Measurements from ENCODE around the gene CPXM2. TPM values are rescaled to one million over a fixed set of nuclear protein-coding genes. Genes with fewer than 3 reads are reported as not detected.

CPXM2 gene
- total RNA-seq, 2 donors from 2014 or later: not detected

GRCh38 chr10:123878666-123879303 is 12.8 kb downstream of the CPXM2 start:
- DNase-seq (ENCODE audit: low spot score): no peak
- Mint-ChIP-seq H3K4me1 (ENCODE audit: low read depth in 2 of 2) (peaks cover 0 to 6% of the 10 kb centered on the region in 2 donors), H3K36me3 (no peaks in the 10 kb centered on the region), H3K4me3 (no peak overlapping the region), H3K9me3 (no peaks in the 10 kb centered on the region), H3K27me3 (peaks cover 4 to 7% of the 10 kb centered on the region in 2 donors), H3K27ac (no peak overlapping the region)
- no peak for ATAC-seq

GRCh38 chr10:123870260-123870659 is 21.3 kb downstream of the CPXM2 start:
- Mint-ChIP-seq H3K27me3 (peaks cover 17 to 26% of the 10 kb centered on the region in 2 donors), H3K4me3 (no peak overlapping the region), H3K4me1 (ENCODE audit: low read depth in 2 of 2) (peaks cover 0 to 12% of the 10 kb centered on the region in 2 donors), H3K27ac (no peak overlapping the region), H3K9me3 (no peaks in the 10 kb centered on the region), H3K36me3 (peaks cover 6% of the 10 kb centered on the region)
- DNase-seq (ENCODE audit: low spot score) (no peak), ATAC-seq (no peak)

GRCh38 chr10:123869020-123869414 is 22.6 kb downstream of the CPXM2 start:
- Mint-ChIP-seq H3K9me3 (no peaks in the 10 kb centered on the region), H3K27ac (no peak overlapping the region), H3K36me3 (peaks cover 6% of the 10 kb centered on the region), H3K4me3 (no peak overlapping the region), H3K27me3 (peaks cover 17 to 26% of the 10 kb centered on the region in 2 donors), H3K4me1 (ENCODE audit: low read depth in 2 of 2) (peaks cover 0 to 5% of the 10 kb centered on the region in 2 donors)
- DNase-seq (ENCODE audit: low spot score): no peak
- no peak for ATAC-seq

- ATAC-seq: no peak
- H3K36me3 Mint-ChIP-seq: peaks cover 6% of the 10 kb centered on the region
- no peaks in the 10 kb centered on the region for H3K9me3 Mint-ChIP-seq
- H3K4me3 Mint-ChIP-seq: no peak overlapping the region
- no peak for DNase-seq (ENCODE audit: low spot score)
- H3K27ac Mint-ChIP-seq: no peak overlapping the region
- peaks cover 0 to 5% of the 10 kb centered on the region in 2 donors for H3K4me1 Mint-ChIP-seq (ENCODE audit: low read depth in 2 of 2)
- peaks cover 17 to 26% of the 10 kb centered on the region in 2 donors for H3K27me3 Mint-ChIP-seq
These were observed 23.3 kb downstream of the CPXM2 start for GRCh38 chr10:123868038-123869019.

GRCh38 chr10:123865880-123866279 is 25.7 kb downstream of the CPXM2 start:
- no peak for ATAC-seq
- H3K27me3 Mint-ChIP-seq: peaks cover 17 to 23% of the 10 kb centered on the region in 2 donors
- H3K9me3 Mint-ChIP-seq: no peaks in the 10 kb centered on the region

GRCh38 chr10:123865350-123865749 is 26.3 kb downstream of the CPXM2 start:
- DNase-seq (ENCODE audit: low spot score) (no peak), ATAC-seq (no peak)
- no peaks in the 10 kb centered on the region for H3K9me3 Mint-ChIP-seq
- H3K36me3 Mint-ChIP-seq: no peaks in the 10 kb centered on the region
- H3K4me1 Mint-ChIP-seq (ENCODE audit: low read depth in 2 of 2): peaks cover 0 to 3% of the 10 kb centered on the region in 2 donors
- H3K27me3 Mint-ChIP-seq: peaks cover 16 to 20% of the 10 kb centered on the region in 2 donors
- H3K4me3 Mint-ChIP-seq: no peak overlapping the region
- no peak overlapping the region for H3K27ac Mint-ChIP-seq

More at GRCh38 chr10:123865880-123866279, 25.7 kb downstream of the CPXM2 start:
- Mint-ChIP-seq H3K4me3 (no peak overlapping the region), H3K27ac (no peak overlapping the region), H3K36me3 (no peaks in the 10 kb centered on the region), H3K4me1 (ENCODE audit: low read depth in 2 of 2) (peaks cover 0 to 3% of the 10 kb centered on the region in 2 donors)
- DNase-seq (ENCODE audit: low spot score): no peak

GRCh38 chr10:123864923-123865322 is 26.7 kb downstream of the CPXM2 start:
- DNase-seq (ENCODE audit: low spot score) (no peak), ATAC-seq (no peak)
- Mint-ChIP-seq H3K27ac (no peak overlapping the region), H3K4me3 (no peak overlapping the region), H3K4me1 (ENCODE audit: low read depth in 2 of 2) (peaks cover 0 to 3% of the 10 kb centered on the region in 2 donors), H3K36me3 (no peaks in the 10 kb centered on the region), H3K9me3 (no peaks in the 10 kb centered on the region), H3K27me3 (peaks cover 16 to 19% of the 10 kb centered on the region in 2 donors)

- H3K4me1 Mint-ChIP-seq (ENCODE audit: low read depth in 2 of 2): peaks cover 0 to 3% of the 10 kb centered on the region in 2 donors
- peaks cover 16 to 19% of the 10 kb centered on the region in 2 donors for H3K27me3 Mint-ChIP-seq
- no peak overlapping the region for H3K27ac Mint-ChIP-seq
- ATAC-seq (no peak), DNase-seq (ENCODE audit: low spot score) (no peak)
- no peaks in the 10 kb centered on the region for H3K9me3 Mint-ChIP-seq
- H3K4me3 Mint-ChIP-seq: no peak overlapping the region
- no peaks in the 10 kb centered on the region for H3K36me3 Mint-ChIP-seq
These were observed 27.7 kb downstream of the CPXM2 start for GRCh38 chr10:123863721-123864482.

- DNase-seq (ENCODE audit: low spot score) (no peak), ATAC-seq (no peak)
- Mint-ChIP-seq H3K27me3 (peaks cover 16 to 19% of the 10 kb centered on the region in 2 donors), H3K4me1 (ENCODE audit: low read depth in 2 of 2) (peaks cover 0 to 3% of the 10 kb centered on the region in 2 donors), H3K9me3 (no peaks in the 10 kb centered on the region), H3K36me3 (no peaks in the 10 kb centered on the region), H3K27ac (no peak overlapping the region), H3K4me3 (no peak overlapping the region)
These were observed 28.4 kb downstream of the CPXM2 start for GRCh38 chr10:123863183-123863575.

- DNase-seq (ENCODE audit: low spot score) (no peak), ATAC-seq (no peak)
- H3K27ac Mint-ChIP-seq: no peak overlapping the region
- no peaks in the 10 kb centered on the region for H3K36me3 Mint-ChIP-seq
- H3K9me3 Mint-ChIP-seq: no peaks in the 10 kb centered on the region
- peaks cover 0 to 3% of the 10 kb centered on the region in 2 donors for H3K4me1 Mint-ChIP-seq (ENCODE audit: low read depth in 2 of 2)
- peaks cover 17 to 19% of the 10 kb centered on the region in 2 donors for H3K27me3 Mint-ChIP-seq
- no peak overlapping the region for H3K4me3 Mint-ChIP-seq
These were observed 29.0 kb downstream of the CPXM2 start for GRCh38 chr10:123862421-123863182.

- Mint-ChIP-seq H3K4me3 (no peak overlapping the region), H3K4me1 (ENCODE audit: low read depth in 2 of 2) (peaks cover 0 to under 1% of the 10 kb centered on the region in 2 donors), H3K9me3 (no peaks in the 10 kb centered on the region), H3K27me3 (peaks cover 15 to 20% of the 10 kb centered on the region in 2 donors), H3K36me3 (no peaks in the 10 kb centered on the region), H3K27ac (no peak overlapping the region)
- DNase-seq (ENCODE audit: low spot score) (no peak), ATAC-seq (no peak)
These were observed 30.8 kb downstream of the CPXM2 start for GRCh38 chr10:123860856-123861255.

- ATAC-seq: no peak
- H3K9me3 Mint-ChIP-seq: no peaks in the 10 kb centered on the region
- no peak overlapping the region for H3K27ac Mint-ChIP-seq
- no peaks in the 10 kb centered on the region for H3K4me1 Mint-ChIP-seq (ENCODE audit: low read depth in 2 of 2)
- peaks cover 14 to 16% of the 10 kb centered on the region in 2 donors for H3K27me3 Mint-ChIP-seq
- H3K4me3 Mint-ChIP-seq: no peak overlapping the region
- no peaks in the 10 kb centered on the region for H3K36me3 Mint-ChIP-seq
- no peak for DNase-seq (ENCODE audit: low spot score)
These were observed 31.4 kb downstream of the CPXM2 start for GRCh38 chr10:123860209-123860608.

- Mint-ChIP-seq H3K9me3 (no peaks in the 10 kb centered on the region), H3K27ac (no peak overlapping the region), H3K4me3 (no peak overlapping the region), H3K27me3 (peaks cover 16 to 17% of the 10 kb centered on the region in 2 donors), H3K4me1 (ENCODE audit: low read depth in 2 of 2) (no peaks in the 10 kb centered on the region), H3K36me3 (no peaks in the 10 kb centered on the region)
- ATAC-seq (no peak), DNase-seq (ENCODE audit: low spot score) (no peak)
These were observed 32.0 kb downstream of the CPXM2 start for GRCh38 chr10:123859653-123860050.
